ENCODE measurements around the gene SMIM1.

SMIM1 gene

DNA sequence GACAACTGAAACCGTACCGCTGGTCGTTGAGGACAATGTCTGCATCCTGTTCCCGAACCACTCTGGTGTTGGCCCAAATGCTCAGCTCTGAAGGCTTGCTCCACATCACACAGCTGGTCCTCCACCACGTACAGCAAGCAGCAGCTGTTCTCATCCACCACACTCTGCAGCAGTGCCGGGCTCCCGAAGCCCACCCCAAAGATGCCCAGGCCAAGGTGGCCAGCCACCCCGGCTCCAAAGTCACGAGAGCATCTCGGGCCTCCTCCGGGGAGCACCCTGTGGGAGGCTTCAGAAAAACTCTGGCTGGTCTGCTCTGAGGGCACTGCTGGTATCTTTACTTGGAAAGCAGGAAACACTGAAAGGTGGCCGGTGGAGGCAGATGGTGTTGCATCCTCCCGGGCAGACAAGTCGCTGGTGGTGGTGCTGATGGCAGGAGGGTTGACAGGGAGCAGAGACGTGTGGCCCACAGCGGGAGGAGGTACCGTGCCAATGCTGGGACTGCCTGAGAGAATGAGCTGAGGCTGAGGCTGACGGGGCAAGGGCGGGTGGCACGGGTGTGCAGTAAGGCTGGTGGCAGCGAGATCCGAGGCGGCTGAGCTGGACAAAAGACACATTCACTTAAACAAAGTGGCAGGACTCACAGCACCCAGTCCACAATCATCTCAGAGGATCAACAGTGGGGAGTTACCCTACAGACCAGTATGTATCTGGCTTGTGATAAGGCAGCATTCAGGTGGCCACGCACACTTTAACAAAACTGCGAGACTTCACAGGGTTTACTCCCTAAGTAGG, 26.8 kb upstream of the SMIM1 start:
- peaks cover 8 to 9% of the 10 kb centered on the region in 2 experiments for H3K27me3 ChIP-seq (ENCODE audit: control insufficient read depth in 1 of 2, insufficient read depth in 1 of 2, low read length in 2 of 2)
- H2BK5ac ChIP-seq (ENCODE audit: low read depth, low read length, poor library complexity, severe bottlenecking) = no peak overlapping the region
- no peak overlapping the region for H2BK12ac ChIP-seq (ENCODE audit: low read length in 2 of 2)
- no peak overlapping the region for H2BK15ac ChIP-seq (ENCODE audit: low read depth, poor library complexity, severe bottlenecking)
- WGBS = 91% methylated on average over 25 of the region's 25 CpGs
- peaks cover 12 to 26% of the 10 kb centered on the region in 2 experiments for H3K36me3 ChIP-seq (ENCODE audit: control insufficient read depth in 1 of 2, insufficient read depth in 2 of 2, low read depth in 1 of 2, low read length in 2 of 2)
- H2AK5ac ChIP-seq (ENCODE audit: low read length, severe bottlenecking) = no peak overlapping the region
- DNase-seq = peak; percentile 29
- peak overlapping the region in 1 of 2 experiments; percentile 85 for H3K4me3 ChIP-seq (ENCODE audit: insufficient read depth in 1 of 2, low read depth in 1 of 2, low read length in 2 of 2)
- H3K9me3 ChIP-seq (ENCODE audit: control insufficient read depth, low read length) = no peaks in the 10 kb centered on the region
- H3K14ac ChIP-seq (ENCODE audit: low read length in 2 of 2) = no peak overlapping the region
- H3K18ac ChIP-seq (ENCODE audit: low read depth in 1 of 2, low read length in 2 of 2) = no peak overlapping the region
- H2AFZ ChIP-seq (ENCODE audit: low read depth, low read length) = no peak overlapping the region
- H3K9ac ChIP-seq (ENCODE audit: low read length) = no peak overlapping the region
- no peak overlapping the region for H3K4ac ChIP-seq (ENCODE audit: low read depth in 1 of 2, low read length in 2 of 2)
- H3K4me2 ChIP-seq (ENCODE audit: low read length, poor library complexity, severe bottlenecking) = peak overlapping the region; percentile 97
- H4K8ac ChIP-seq (ENCODE audit: low read length) = no peak overlapping the region
- H3K23ac ChIP-seq (ENCODE audit: low read length in 2 of 2) = peak overlapping the region in 1 of 2 experiments; percentile 62
- H4K91ac ChIP-seq (ENCODE audit: low read length) = no peak overlapping the region
- peaks cover 10% of the 10 kb centered on the region for H3K79me1 ChIP-seq (replicated peaks; ENCODE audit: low read length, poor library complexity, severe bottlenecking)
- no peak overlapping the region for H3K27ac ChIP-seq (ENCODE audit: low read length, poor library complexity, severe bottlenecking)
- H3K4me1 ChIP-seq (ENCODE audit: control insufficient read depth, insufficient read depth, low read depth, low read length) = peaks cover 29% of the 10 kb centered on the region
- no peak overlapping the region for H2BK120ac ChIP-seq (ENCODE audit: low read depth, low read length)

- Histone ChIP-seq H2BK12ac (ENCODE audit: low read length in 2 of 2) (no peak overlapping the region), H3K4me3 (ENCODE audit: insufficient read depth in 1 of 2, low read depth in 1 of 2, low read length in 2 of 2) (peak overlapping the region; percentile 79 to 85), H3K4ac (ENCODE audit: low read depth in 1 of 2, low read length in 2 of 2) (peak overlapping the region in 1 of 2 experiments; percentile 81), H3K4me1 (ENCODE audit: control insufficient read depth, insufficient read depth, low read depth, low read length) (peaks cover 29% of the 10 kb centered on the region), H3K14ac (ENCODE audit: low read length in 2 of 2) (peak overlapping the region in 1 of 2 experiments; percentile 70), H3K36me3 (ENCODE audit: control insufficient read depth in 1 of 2, insufficient read depth in 2 of 2, low read depth in 1 of 2, low read length in 2 of 2) (peaks cover 12 to 21% of the 10 kb centered on the region in 2 experiments), H4K8ac (ENCODE audit: low read length) (peak overlapping the region; percentile 78), H2BK120ac (ENCODE audit: low read depth, low read length) (no peak overlapping the region), H2BK15ac (ENCODE audit: low read depth, poor library complexity, severe bottlenecking) (no peak overlapping the region), H2BK5ac (ENCODE audit: low read depth, low read length, poor library complexity, severe bottlenecking) (no peak overlapping the region), H3K79me1 (replicated peaks; ENCODE audit: low read length, poor library complexity, severe bottlenecking) (peaks cover 10% of the 10 kb centered on the region), H3K4me2 (ENCODE audit: low read length, poor library complexity, severe bottlenecking) (peak overlapping the region; percentile 97), H4K91ac (ENCODE audit: low read length) (peak overlapping the region; percentile 9), H3K27ac (ENCODE audit: low read length, poor library complexity, severe bottlenecking) (no peak overlapping the region), H3K18ac (ENCODE audit: low read depth in 1 of 2, low read length in 2 of 2) (peak overlapping the region in 1 of 2 experiments; percentile 66), H3K27me3 (ENCODE audit: control insufficient read depth in 1 of 2, insufficient read depth in 1 of 2, low read length in 2 of 2) (peaks cover 14 to 16% of the 10 kb centered on the region in 2 experiments), H3K23ac (ENCODE audit: low read length in 2 of 2) (peak overlapping the region in 1 of 2 experiments; percentile 72), H2AK5ac (ENCODE audit: low read length, severe bottlenecking) (no peak overlapping the region), H3K9ac (ENCODE audit: low read length) (peak overlapping the region; percentile 81), H3K9me3 (ENCODE audit: control insufficient read depth, low read length) (no peaks in the 10 kb centered on the region), H2AFZ (ENCODE audit: low read depth, low read length) (peak overlapping the region; percentile 36)
- 11% methylated on average over 35 of the region's 35 CpGs for WGBS
- no peak for DNase-seq
Measured at GRCh38 chr1:3746389-3746829, 26.1 kb upstream of the SMIM1 start.

GRCh38 chr1:3746830-3747521, 25.6 kb upstream of the SMIM1 start:
- H3K14ac ChIP-seq (ENCODE audit: low read length in 2 of 2) = peak overlapping the region in 1 of 2 experiments; percentile 70
- peak overlapping the region; percentile 78 for H4K8ac ChIP-seq (ENCODE audit: low read length)
- no peak overlapping the region for H2AK5ac ChIP-seq (ENCODE audit: low read length, severe bottlenecking)
- peak; percentile 73 for DNase-seq
- H3K4me2 ChIP-seq (ENCODE audit: low read length, poor library complexity, severe bottlenecking) = peak overlapping the region; percentile 97
- H3K36me3 ChIP-seq (ENCODE audit: control insufficient read depth in 1 of 2, insufficient read depth in 2 of 2, low read depth in 1 of 2, low read length in 2 of 2) = peaks cover 11 to 15% of the 10 kb centered on the region in 2 experiments
- H4K91ac ChIP-seq (ENCODE audit: low read length) = no peak overlapping the region
- H3K9ac ChIP-seq (ENCODE audit: low read length) = peak overlapping the region; percentile 81
- H3K23ac ChIP-seq (ENCODE audit: low read length in 2 of 2) = peak overlapping the region in 1 of 2 experiments; percentile 77
- peaks cover 16 to 18% of the 10 kb centered on the region in 2 experiments for H3K27me3 ChIP-seq (ENCODE audit: control insufficient read depth in 1 of 2, insufficient read depth in 1 of 2, low read length in 2 of 2)
- no peak overlapping the region for H2BK15ac ChIP-seq (ENCODE audit: low read depth, poor library complexity, severe bottlenecking)
- H3K4ac ChIP-seq (ENCODE audit: low read depth in 1 of 2, low read length in 2 of 2) = peak overlapping the region in 1 of 2 experiments; percentile 81
- H3K9me3 ChIP-seq (ENCODE audit: control insufficient read depth, low read length) = no peaks in the 10 kb centered on the region
- H2BK5ac ChIP-seq (ENCODE audit: low read depth, low read length, poor library complexity, severe bottlenecking) = no peak overlapping the region
- peak overlapping the region in 1 of 2 experiments; percentile 66 for H3K18ac ChIP-seq (ENCODE audit: low read depth in 1 of 2, low read length in 2 of 2)
- under 1% methylated on average over 49 of the region's 73 CpGs for WGBS
- H2BK12ac ChIP-seq (ENCODE audit: low read length in 2 of 2) = no peak overlapping the region
- peak overlapping the region; percentile 79 to 85 for H3K4me3 ChIP-seq (ENCODE audit: insufficient read depth in 1 of 2, low read depth in 1 of 2, low read length in 2 of 2)
- no peak overlapping the region for H2BK120ac ChIP-seq (ENCODE audit: low read depth, low read length)
- no peak overlapping the region for H3K27ac ChIP-seq (ENCODE audit: low read length, poor library complexity, severe bottlenecking)
- peak overlapping the region; percentile 36 for H2AFZ ChIP-seq (ENCODE audit: low read depth, low read length)
- H3K79me1 ChIP-seq (replicated peaks; ENCODE audit: low read length, poor library complexity, severe bottlenecking) = peaks cover 10% of the 10 kb centered on the region
- H3K4me1 ChIP-seq (ENCODE audit: control insufficient read depth, insufficient read depth, low read depth, low read length) = peaks cover 29% of the 10 kb centered on the region

DNA sequence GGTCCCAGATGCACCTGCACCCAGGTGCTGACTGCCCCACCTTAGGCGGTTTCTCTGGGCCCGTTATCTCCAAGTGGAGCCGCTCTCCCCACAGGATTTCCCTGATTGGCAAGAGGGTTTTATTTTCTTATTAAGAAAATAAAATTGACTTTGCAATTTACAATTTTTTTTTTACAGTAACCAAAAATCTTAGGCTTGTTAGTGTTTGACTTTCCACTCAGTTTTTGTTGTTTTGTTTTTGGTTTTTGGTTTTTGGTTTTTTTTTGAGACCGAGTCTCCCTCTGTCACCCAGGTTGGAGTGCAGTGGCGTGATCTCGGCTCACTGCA, 25.1 kb upstream of the SMIM1 start:
- Histone ChIP-seq H3K9me3 (ENCODE audit: control insufficient read depth, low read length) (no peaks in the 10 kb centered on the region), H2BK12ac (ENCODE audit: low read length in 2 of 2) (no peak overlapping the region), H3K14ac (ENCODE audit: low read length in 2 of 2) (no peak overlapping the region), H2BK15ac (ENCODE audit: low read depth, poor library complexity, severe bottlenecking) (no peak overlapping the region), H3K4me3 (ENCODE audit: insufficient read depth in 1 of 2, low read depth in 1 of 2, low read length in 2 of 2) (peak overlapping the region; percentile 79 to 85), H3K18ac (ENCODE audit: low read depth in 1 of 2, low read length in 2 of 2) (no peak overlapping the region), H3K23ac (ENCODE audit: low read length in 2 of 2) (no peak overlapping the region), H3K4me1 (ENCODE audit: control insufficient read depth, insufficient read depth, low read depth, low read length) (peaks cover 29% of the 10 kb centered on the region), H3K9ac (ENCODE audit: low read length) (peak overlapping the region; percentile 81), H4K8ac (ENCODE audit: low read length) (peak overlapping the region; percentile 45), H2AFZ (ENCODE audit: low read depth, low read length) (no peak overlapping the region), H3K27me3 (ENCODE audit: control insufficient read depth in 1 of 2, insufficient read depth in 1 of 2, low read length in 2 of 2) (peaks cover 16 to 23% of the 10 kb centered on the region in 2 experiments), H3K36me3 (ENCODE audit: control insufficient read depth in 1 of 2, insufficient read depth in 2 of 2, low read depth in 1 of 2, low read length in 2 of 2) (peaks cover 6 to 10% of the 10 kb centered on the region in 2 experiments), H2AK5ac (ENCODE audit: low read length, severe bottlenecking) (no peak overlapping the region), H3K4ac (ENCODE audit: low read depth in 1 of 2, low read length in 2 of 2) (peak overlapping the region in 1 of 2 experiments; percentile 20), H3K4me2 (ENCODE audit: low read length, poor library complexity, severe bottlenecking) (peak overlapping the region; percentile 97), H3K79me1 (replicated peaks; ENCODE audit: low read length, poor library complexity, severe bottlenecking) (peaks cover 10% of the 10 kb centered on the region), H3K27ac (ENCODE audit: low read length, poor library complexity, severe bottlenecking) (no peak overlapping the region), H4K91ac (ENCODE audit: low read length) (no peak overlapping the region), H2BK5ac (ENCODE audit: low read depth, low read length, poor library complexity, severe bottlenecking) (no peak overlapping the region), H2BK120ac (ENCODE audit: low read depth, low read length) (no peak overlapping the region)
- WGBS = 90% methylated on average over 3 of the region's 6 CpGs
- no peak for DNase-seq

Data from mesenchymal stem cell (in vitro differentiated cells and primary cell).